Activated gamma-delta T cell (primary cell): Measurements from ENCODE around the gene LIME1.
"Not testable (repeated sequence)": the region's sequence is repeated elsewhere in the genome, so short reads cannot be mapped to it uniquely, and the experiment has no call there.

Experiments used
- DNase-seq: peaks from one replicate; lab custom pipeline; 2025; lab: John Stamatoyannopoulos, UW

The LIME1 gene

GRCh38 chr20:63773571-63774241, 37.2 kb downstream of the LIME1 start:
- no peak for DNase-seq

DNA sequence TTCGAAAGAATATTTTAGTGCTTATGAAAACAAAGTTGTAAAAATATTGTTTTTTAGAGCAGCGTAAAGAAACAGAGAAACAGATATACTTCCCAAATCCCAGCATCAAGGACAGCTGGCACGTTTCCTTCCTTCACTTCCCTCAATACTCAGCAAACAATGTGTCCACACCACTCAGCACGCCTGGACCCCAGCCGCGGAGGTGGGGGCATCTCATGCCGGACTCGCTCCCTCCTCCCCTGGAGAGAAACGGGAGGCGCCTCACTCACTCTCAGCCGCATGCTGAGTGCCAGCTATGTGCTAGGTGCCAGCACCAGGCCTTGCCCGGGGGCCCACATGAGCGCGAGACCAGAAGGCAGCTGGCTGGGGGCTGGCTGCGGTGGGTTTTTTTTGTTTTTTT, 37.8 kb downstream of the LIME1 start:
- no peak for DNase-seq

- DNase-seq: no peak
These were observed 38.9 kb downstream of the LIME1 start for GRCh38 chr20:63775096-63775978.

DNA sequence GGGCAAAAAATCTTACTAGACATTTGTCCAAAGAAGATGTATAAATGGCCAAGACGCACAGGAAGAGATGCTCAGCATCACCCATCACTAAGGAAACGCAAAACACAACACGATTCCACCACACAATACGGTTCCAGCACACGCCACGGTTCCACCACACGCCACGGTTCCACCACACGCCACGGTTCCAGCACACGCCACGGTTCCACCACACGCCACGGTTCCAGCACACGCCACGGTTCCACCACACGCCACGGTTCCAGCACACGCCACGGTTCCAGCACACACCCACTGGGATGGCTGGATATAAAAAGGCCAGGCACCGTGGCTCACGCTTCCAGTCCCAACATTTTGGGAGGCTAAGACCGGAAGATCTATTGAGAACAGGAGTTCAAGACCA, 40.4 kb downstream of the LIME1 start:
- DNase-seq: not testable (repeated sequence)

DNA sequence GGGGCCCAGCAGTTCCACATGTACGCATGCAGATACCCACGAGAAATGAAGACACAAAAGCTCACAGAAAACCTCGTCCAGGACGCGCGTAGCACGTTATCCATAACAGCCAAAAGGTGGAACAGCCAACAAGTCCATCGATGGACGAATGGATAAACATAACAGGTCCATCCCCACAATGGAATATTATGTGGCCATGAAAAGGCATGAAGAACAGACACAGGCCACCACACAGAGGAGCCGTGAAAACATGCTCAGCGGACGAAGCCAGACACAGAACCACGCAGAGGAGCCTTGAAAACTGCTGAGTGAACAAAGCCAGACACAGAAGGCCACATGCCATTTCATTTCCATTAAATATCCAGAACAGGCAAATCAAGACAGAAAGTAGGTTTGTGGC, 41.1 kb downstream of the LIME1 start:
- no peak for DNase-seq

DNA sequence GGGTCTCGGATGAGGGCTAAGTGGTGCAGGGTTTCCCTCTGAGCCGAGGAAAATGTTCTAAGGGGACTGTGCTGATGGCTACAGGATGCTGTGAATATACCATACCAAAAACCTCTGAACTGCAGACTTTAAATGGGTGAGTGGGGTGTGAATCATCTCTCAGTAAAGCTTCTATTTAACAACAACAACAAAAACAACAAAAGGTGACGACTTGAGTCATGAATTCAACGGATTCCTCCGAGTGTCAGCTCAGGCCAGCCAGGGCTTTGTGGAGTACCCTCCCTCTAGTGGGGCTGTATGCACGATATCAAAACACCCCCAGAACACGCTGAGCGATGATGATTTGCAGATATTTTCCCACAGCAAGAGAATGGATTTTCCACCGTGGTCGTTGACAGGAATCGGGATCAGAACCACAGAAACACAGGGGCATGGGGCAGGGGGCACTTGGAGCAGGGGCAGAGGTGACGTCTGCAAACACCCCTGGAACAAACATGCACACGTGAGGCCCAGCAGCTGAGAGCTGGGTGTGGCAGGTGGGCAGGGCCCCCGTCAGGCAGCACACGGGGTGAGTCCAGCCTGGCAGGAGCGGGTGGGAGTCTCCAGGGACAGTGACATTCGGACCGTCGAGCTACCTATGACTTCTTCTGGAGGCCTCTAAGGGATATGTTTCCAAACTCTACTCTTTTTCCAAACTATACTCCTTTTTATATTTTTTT, 41.7 kb downstream of the LIME1 start:
- DNase-seq: no peak

- DNase-seq: no peak
These were observed 42.4 kb downstream of the LIME1 start for GRCh38 chr20:63778857-63779256.

DNA sequence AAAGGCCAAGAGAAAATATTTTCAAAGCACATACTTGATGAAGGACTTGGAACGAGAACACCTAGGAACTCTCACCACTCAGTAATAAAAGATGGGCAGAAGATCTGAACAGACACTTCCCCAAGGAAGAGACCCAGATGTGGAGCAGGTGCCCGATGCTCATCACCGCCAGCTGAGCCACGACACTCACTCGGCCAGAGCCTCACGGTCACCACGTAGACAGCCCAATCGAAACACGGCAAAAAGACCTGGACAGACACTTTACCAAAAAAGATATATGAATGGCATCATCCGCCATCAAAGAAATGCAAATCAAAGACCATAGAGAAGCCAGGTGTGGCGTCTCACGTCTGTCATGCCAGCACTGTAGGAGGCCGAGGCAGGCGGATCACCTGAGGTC, 44.7 kb downstream of the LIME1 start:
- DNase-seq: no peak

- no peak for DNase-seq
These were observed 45.6 kb downstream of the LIME1 start for GRCh38 chr20:63782051-63782471.

DNA sequence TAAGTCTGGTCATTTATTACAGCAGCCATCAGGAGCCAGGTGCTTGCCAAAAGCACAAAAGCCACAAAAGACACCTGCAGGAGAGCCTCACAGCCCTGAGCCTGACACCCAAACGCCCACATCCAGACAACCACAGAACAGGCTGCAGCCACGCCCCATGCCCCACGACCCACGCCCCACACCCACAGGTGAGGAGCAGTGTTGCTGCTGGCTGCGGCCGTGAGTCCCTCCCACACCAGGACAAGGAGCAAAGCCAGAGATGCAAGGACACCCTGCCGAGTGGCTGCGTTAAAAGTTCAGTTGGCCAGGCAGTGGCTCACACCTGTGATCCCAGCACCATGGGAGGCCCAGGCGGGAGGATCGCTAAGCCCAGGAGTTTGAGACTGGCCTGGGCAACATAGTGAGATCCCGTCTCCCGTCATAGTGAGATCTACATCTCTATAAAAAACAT, 46.1 kb downstream of the LIME1 start:
- DNase-seq: no peak

- DNase-seq: no peak
These were observed 47.5 kb downstream of the LIME1 start for GRCh38 chr20:63783970-63784369.

DNA sequence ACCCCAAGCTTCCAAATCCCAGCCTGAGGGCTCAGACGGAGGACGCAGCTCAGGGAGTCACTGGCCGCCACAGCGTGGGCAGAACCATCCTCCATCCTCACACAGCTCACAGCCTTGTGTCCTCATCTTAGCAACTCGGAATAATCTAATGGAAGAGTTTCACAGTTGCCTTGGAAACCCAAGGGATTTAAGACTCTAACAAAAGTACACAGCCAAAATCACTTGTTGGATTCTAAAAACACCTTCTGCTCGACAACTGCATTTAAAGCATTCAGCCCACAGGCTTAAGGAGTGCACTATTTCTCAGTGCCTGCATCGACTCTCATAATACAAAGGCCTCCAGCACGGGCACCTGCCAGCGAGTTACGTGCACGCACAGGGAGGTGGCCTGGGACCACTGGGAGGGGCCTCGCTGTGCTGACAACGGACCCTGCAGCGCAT, 49.2 kb downstream of the LIME1 start:
- DNase-seq: no peak

- DNase-seq: no peak
These were observed 50.8 kb downstream of the LIME1 start for GRCh38 chr20:63787302-63787701.

GRCh38 chr20:63787749-63788148, 51.3 kb downstream of the LIME1 start:
- no peak for DNase-seq
